SK-N-MC (cell line): ENCODE results near the gene NAV3.

ENCODE experiments used
- EZH2 ChIP-seq: fragments of 200-600 bp; sonication (generic); IDR thresholded peaks from one replicate; pipeline ENCODE4 v1.6.1; 2017; ENCODE audit warnings: antibody characterized with exemption
- POLR2AphosphoS5 ChIP-seq: IDR thresholded peaks from 2 replicates; pipeline ENCODE4 v1.6.1; 2012; ENCODE audit warnings: mild to moderate bottlenecking, low read depth, low read length, borderline replicate concordance

DNA sequence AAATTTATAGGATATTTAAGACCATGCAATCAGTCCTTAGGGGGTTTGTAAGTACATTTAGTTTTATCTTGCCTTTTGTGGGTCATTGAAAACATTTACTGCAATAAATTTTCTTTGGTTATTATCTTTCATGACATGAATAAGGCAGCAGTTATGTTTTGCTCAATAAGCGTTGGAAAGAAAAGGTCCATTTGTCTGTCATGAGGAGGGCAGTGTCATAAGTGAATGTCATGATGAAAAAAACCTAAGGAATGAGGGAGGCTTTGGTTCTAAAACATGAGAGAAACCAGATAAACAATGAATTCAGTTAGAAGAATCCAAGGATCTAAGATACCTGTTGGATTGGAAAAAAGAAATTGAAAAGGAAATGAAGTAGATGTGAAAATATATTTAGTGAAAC is 209.4 kb downstream of the NAV3 start:
- TF ChIP-seq EZH2, result no peak
- TF ChIP-seq POLR2AphosphoS5, result no peak
